Medulla oblongata (tissue), 1 donor: ENCODE data around the gene OSBPL10.
"Not testable (repeated sequence)": the region's sequence is repeated elsewhere in the genome, so short reads cannot be mapped to it uniquely, and the experiment has no call there.

Source experiments
- DNase-seq: peaks from one replicate; pipeline ENCODE4 v3.0.0-alpha.2; 2015; ENCODE audit errors: extremely low spot score

Gene OSBPL10

DNA sequence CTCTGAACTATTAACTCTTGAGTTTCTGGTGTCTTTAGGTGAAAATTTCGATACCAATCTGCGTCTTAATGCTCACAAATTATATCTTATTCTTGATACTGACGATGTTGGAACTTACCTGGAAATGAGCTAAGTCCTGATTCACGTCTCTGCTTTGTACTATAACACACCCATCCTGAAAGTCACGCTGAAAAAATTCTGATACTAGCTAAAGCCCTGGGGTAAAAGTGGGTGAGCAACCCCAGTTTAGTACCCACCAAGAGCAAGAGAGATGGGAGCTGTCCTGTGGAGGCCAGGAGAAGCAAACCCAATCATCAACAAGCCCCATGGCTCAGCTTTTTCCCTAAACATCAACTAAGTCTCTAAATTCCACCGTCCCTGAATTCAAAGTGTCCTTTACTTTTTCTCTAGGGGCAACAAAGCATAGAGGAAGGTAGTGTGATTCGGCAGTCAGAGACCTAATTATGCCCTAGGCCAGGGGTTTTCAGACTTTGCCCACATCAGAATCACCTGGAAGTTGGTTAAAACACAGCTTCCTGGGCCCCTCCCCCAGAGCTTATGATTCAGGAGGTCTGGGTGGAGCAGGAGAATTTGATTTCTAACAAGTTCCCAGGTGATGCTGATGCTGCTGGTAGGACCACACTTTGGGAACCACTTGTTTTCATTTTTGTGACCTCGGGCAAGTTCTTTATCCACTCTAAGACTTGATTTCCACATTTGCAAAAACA lies 90.2 kb downstream of the OSBPL10 start:
- DNase-seq: no peak

DNA sequence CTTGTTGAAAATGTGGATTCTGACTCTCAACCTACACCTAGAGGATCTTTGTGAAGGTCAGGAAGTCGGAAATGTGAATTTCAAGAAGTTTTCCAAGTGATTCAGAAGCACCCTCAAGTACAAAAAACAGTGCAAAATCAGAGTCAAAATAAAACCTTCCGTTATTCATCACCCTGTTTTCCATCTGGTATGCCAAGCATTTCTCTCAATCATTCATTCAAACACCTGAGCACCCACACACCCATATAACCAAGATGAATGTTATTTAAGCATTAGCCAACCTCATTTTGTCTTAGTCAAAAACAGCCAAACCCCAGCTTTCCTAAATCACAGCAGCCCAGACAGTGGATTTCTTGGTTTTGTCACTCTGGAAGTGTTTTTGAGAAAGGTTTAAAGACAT lies 91.1 kb downstream of the OSBPL10 start:
- DNase-seq: no peak

DNA sequence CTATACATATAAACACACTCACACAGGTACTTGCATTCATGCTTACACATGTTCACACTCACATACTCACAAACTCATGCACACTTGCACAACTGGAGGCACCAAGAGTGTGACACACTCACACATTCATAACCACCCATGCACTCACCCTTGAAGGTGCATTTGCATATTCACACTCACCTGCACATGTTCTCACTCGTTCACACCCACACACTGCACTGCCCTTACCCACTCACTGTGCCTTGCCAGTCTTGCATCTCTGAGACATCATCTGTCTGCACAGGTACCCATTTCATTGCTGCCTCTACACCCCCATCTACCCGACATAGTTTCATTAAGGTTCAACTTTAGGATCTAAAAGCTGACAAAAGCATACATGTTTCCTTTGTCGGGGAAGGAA lies 95.8 kb downstream of the OSBPL10 start:
- no peak for DNase-seq

DNA sequence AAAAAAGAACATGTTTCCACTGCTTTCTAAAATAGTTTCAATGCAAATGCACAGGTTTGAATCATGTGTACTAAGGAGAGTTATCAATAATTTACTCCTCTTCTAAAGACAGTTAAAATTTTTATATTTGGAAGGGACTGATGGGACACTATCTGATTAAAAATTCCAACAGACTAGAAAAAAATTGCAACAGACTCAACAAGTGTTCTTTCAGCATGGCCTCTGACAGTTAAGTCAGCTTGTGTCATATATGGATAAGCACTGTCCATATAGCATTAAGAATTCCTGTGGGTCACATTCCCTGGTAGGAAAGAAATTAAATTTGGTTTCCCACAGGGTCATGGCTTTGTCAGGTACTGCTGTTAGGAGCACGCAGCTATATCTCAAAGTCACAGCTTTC lies 96.8 kb downstream of the OSBPL10 start:
- no peak for DNase-seq

DNA sequence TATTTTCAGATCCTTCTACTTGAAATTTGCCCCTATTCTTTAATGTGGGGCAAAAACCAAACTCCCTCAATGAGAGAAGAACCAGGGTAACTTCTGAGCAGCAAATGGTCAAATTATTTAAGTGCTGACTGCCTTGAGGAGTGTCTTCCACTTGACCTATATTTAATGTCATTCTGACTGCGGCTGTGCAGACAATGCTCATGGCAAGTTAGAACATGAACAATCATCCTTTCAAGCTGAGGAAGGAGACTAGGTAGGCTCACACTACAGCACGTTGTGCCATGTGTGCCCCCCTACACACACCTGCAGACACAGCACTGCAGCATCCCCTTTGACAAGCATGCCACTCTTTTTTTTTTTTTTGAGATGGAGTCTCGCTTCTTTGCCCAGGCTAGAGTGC lies 98.2 kb downstream of the OSBPL10 start:
- no peak for DNase-seq

DNA sequence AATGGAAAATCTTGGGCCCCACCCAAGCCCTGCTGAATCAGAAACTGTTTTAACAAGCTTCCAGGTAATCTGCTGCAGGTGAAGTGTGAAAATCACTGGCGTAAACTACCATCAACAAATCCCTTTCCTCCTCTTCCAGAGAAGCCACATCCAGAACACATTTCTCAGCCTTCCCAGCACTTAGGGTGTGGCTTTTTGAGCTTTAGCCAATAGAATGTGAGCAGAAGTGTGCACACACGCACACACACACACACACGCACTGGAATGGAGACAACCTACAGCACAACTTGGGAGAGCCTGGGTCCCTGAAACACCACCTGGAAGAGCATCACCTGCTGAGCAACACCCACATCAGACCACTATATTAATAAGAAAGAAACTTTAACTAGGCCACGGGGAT lies 98.6 kb downstream of the OSBPL10 start:
- no peak for DNase-seq

DNA sequence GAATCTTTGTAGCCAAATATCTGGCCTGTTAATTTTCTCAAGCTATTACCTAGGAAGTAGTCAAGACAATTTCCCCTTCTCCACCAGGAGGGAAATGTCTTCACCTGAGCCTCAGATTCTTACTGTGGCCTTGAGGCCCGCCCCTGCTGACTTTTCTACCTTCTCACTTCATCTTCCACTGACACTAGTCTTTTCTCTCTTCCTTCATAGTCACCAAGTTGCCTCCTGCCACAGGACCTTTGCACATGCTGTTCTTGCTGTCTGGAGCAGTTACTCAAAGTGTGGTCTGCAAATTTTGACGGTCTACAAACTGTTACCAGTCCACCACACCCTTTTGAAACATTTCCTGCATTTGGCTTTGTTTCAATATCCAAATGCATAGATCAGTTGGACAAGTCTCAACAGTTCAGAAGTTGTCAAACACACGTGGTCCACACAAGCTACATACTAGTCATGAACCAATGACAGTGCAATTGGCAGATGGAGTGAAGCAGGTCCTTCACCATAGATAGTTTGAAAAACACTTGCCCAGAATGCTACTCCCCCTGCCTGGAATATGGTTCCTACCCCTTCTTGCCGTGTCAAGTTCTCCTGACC lies 100.5 kb downstream of the OSBPL10 start:
- DNase-seq: no peak

DNA sequence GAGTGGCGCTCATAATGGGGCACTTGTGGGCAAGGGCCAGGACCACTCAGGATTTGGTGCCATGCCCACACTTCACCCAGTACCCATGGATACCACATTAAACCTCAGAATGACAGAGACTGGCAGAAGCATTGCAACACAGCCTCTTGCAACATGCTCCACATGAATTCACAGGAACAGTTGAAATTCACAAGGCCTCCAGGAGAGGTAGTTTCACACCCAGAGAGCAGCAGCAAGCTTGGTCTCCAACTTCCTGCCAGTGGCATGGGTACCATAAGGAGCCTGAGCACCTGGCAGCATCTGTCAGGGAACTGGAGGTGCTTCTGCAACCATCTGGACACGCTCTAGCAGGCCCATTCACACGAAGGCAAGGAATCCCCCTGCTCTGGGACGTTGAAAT lies 101.0 kb downstream of the OSBPL10 start:
- no peak for DNase-seq

DNA sequence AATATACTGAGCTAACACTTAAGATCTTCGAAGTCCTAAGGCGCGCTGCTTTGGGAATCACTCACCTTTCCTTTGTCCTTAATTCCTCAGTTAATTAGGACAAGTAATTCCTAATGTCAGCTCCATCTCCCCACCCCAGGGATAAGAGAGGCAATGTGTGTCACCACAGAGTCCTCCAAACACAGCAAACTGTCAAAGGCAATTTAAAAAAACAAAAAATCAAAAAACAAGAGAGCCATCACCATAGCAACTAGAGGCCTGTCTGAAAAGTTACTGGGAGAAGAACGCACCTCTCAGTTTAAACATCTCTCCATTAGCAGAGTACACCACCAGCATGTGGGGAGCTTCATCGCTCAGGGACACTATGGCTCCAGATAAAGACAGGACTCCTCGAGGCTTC lies 101.7 kb downstream of the OSBPL10 start:
- DNase-seq: no peak

DNA sequence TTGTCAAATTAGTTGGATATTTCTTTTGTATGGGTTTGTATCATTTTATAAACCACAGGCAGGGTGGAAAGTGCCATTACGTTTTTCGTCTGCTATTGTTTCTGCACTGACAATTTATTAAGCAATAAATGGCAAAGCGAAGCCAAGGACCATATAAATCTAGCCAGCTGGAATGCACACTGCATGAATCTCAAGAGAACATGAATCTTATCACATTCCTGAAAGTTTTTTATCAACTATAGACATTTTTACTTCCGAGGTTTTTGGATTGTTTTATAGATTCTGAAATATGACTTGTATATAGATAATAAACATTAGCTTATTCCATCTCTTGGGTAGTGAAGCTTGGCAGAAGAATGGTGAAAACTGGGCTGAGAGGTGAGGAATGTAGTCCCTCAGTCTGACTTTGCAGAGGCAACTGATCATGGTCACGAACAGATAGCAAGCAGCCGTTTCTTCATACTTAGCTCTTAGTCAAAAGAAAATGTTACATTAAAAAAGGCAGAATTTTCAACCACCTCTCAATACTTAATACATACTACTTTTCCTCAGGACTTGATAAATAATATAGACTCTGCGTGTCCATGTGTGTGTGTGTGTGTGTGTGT lies 102.7 kb downstream of the OSBPL10 start:
- DNase-seq: no peak

DNA sequence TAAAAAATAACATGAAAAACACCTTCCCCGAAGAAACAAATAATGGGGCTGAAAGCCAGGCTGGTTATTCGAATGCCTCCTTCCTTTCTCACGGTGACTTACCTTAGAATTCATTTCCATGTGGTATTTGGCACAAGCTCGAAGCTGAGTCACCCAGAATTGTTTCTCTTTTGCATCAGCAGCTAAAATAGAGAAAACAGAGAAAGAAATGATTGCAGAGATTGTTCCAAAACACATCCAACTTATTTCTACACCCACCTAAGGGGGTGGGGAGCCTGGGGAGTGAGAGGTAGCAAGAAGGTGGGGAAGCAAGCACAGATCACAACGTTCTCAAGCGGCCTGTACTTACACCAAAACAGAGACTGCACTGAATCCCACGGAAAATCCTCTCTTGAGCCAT lies 104.7 kb downstream of the OSBPL10 start:
- DNase-seq: no peak

DNA sequence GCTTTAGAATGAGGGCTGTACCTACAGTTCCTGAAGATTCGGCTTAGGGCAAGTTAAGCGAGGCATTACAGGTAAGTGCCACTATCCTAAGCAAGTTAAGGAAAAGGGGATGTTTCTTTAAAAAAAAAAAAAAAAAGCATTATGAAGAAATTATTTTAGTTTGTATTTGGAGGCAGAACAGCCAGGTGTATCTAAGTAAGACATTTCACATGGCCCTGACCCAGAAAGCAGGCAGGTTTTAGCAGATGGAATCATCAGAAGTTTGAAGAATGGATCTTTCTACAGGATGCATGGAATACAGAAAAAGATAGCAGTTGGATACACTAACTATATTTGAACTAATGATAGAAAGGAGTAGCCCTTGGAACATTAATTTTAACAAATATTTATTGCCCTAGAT lies 105.6 kb downstream of the OSBPL10 start:
- no peak for DNase-seq

DNA sequence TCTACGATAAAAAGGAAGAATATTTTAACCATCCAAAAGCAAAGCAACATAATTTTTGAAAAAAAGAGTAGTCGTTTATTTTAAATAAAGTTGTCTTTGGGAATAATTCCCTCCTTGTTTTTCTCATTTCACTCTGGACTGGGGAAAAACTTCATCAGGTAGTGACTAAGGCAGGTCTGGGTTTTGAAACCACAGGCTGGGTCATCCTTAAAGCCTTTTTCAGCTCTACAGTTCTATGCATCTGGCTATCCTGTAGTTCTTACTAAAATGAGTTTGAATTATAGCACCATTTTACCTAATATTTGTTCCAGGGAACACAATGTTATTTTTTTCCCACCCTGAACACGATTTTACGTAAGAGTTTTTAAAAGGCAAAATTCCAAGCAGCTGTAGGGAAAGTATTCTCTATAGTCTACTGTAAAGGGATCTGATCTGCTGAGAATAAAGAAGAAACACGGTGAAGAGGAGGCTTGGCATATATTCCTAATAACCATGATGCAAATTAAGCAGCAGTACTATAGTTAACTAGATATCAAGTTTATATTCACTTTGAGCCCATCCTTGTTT lies 107.7 kb downstream of the OSBPL10 start:
- no peak for DNase-seq

DNA sequence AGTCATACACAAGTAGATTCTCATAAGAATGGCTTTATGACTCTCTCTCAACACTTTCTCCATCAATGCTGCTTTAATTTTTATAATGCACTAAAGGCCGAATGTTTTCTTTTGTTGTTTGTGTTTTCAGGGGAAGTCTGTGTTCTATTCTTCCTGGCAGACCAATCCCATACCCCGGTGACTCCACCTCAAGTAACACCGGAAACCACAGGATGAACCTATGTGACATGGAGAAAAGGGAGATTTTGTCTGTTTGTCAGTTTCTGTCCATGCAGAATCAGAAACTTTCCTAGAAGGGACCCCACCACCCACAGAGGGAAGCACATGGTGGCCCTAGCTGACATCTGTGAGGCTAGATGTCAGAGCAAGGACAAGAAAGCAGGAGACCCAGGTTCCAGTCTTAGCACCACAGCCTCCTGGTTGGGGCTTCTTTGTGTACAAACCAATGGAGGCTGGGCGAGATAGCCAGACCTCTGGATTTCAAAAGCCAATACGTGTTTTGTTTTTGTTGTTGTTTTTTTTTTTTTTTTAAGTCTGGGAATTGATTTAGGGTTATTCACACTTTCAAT lies 109.0 kb downstream of the OSBPL10 start:
- no peak for DNase-seq

DNA sequence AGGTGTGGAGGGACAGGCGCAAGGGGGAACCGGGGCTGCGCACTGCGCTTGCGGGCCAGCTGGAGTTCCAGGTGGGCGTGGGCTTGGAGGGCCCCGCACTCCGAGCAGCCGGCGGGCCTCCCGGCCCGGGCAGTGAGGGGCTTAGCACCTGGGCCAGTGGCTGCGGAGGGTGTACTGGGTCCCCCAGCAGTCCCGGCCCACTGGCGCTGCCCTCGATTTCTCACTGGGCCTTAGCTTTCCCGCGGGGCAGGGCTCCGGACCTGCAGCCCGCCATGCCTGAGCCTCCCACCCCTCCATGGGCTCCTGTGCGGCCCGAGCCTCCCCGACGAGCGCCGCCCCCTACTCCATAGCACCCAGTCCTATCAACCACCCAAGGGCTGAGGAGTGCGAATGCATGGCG lies 111.0 kb downstream of the OSBPL10 start:
- DNase-seq: not testable (repeated sequence)

DNA sequence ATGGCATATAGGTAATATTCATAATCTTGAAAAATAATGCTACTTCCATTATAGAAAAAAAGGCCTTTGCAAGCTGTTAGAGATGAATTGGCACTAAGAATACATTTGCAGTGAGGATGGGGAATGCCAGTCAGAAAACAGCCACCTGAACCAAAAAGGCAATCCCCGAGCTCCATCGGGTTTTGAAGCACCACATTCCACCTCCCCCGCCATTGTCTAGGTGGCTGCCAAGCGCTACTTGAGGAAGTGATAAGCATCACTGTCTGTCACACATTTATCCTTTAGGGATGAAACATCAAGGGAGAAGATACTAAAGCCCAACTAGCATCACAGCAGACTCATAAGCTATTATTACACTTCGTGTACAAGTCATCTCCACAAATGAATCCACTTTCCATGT lies 112.8 kb downstream of the OSBPL10 start:
- no peak for DNase-seq

DNA sequence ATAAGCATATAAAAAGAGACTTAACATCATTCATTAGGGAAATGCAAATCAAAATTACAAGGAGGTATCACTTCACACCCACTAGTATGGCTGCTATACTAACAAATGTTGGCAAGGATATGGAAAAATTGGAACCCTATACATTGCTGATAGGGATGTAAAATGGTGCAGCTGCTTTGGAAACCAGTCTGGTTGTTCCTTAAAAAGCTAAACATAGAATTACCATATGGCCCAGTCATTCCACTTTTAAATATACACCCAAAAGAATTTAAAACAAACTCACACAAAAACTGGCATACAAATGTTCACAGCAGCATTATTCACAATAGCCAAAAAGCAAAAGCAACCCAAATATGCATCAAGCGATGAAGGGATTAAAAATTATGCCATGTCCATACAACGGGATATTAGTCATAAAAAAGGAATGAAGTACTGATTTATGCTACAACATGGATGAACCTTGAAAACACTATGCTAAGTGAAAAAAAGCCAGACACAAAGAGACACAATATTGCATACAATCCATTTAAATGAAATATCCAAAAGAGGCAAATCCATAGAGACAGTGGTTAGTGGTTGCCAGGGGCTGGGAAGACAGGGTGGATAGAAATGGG lies 118.3 kb downstream of the OSBPL10 start:
- DNase-seq: no peak

DNA sequence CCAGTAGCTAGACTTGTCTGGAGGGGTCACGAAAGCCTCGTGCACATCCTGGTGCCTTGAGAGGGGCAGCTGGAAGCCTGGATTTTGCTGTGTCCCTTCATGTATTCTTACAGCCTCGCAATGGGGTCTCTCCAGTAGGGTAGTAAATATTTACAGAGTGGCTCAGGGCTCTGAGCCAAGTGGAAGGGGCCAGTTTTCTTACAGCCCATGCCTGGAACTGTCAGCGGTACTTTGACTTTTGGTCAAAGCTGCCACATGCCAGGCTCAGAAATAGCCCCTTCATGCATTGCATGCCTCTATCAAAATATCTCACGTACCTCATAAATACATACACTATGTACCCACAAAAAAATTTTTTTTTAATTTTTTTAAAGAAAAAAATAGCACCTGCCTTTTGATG lies 119.2 kb downstream of the OSBPL10 start:
- no peak for DNase-seq

DNA sequence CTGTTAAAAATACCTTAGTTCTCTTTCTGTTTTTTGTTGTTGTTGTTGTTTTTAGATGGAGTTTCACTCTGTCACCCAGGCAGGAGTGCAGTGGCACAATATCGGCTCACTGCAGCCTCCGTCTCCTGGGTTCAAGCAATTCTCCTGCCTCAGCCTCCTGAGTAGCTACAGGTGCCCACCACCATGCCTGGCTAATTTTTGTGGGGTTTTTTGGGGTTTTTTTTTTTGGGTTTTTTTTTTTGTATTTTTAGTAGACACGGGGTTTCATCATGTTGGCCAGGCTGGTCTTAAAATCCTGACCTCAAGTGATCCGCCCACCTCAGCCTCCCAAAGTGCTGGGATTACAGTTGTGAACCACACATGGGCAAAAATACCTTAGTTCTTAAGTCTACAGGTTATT lies 120.4 kb downstream of the OSBPL10 start:
- DNase-seq: not testable (repeated sequence)

DNA sequence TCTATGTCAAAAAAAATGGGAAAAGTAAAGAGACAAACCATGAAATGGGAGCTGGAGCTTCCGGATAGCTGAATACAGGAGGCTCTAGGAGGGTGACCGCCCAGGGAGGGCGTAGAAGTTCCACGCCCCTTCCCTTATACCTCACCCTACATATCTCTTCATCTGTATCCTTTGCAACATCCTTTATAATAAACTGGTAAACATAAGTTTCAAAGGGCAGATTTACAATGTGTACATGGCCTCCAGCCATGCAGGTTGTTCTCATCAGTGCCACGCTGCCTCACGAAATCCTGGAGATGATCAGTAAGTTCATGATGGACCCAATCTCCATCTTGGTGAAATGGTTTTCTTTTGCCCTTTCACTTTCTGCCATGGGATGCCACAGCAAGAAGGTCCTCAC lies 121.8 kb downstream of the OSBPL10 start:
- no peak for DNase-seq

DNA sequence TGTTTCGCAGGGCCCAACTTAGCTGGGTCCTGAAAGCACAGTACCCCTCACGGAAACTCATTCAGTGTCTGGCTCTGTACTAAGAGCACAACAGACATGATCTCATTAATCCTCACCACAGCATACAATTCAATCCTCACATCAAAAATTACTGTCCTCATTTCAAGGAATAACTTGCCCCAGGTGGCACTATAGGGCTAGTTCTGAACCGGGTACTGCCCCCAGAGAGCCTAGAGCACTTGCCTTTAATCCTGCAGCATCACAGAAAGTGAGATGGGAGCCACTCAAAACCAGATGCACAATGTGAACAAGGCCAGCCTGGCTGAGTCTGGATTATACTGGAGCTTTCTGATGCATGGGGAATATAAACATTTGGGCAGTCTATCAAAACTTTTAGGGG lies 122.6 kb downstream of the OSBPL10 start:
- no peak for DNase-seq

DNA sequence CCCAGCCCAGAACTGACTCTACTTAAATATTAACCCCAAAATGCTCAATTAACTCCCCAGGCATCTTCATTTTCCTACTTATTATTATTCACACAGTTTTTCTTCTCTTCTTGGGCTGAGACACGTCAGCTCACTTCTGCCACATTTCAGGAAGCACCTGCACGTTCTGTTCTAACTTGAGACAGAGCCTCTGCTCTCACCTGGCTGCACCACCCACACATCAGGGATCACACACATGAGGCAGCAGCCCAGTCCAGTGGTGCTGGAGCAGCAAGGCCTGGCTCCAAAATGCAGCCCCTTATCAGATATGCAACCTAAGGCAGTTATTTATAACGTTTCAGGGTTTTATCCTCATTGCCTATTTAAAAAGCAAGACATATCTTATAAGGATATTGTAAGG lies 127.5 kb downstream of the OSBPL10 start:
- no peak for DNase-seq
